GM21737 (cell line): ENCODE measurements around the gene SEMA6A.
"Not testable (repeated sequence)": the region's sequence is repeated elsewhere in the genome, so short reads cannot be mapped to it uniquely, and the experiment has no call there.

Experiments
- ATAC-seq: cut with Tn5 transposase; IDR thresholded peaks from one replicate; pipeline ENCODE4 v1.9.1; 2021; ENCODE audit warnings: mild to moderate bottlenecking, moderate library complexity; ENCODE audit not compliant: unreplicated experiment

The SEMA6A gene

DNA sequence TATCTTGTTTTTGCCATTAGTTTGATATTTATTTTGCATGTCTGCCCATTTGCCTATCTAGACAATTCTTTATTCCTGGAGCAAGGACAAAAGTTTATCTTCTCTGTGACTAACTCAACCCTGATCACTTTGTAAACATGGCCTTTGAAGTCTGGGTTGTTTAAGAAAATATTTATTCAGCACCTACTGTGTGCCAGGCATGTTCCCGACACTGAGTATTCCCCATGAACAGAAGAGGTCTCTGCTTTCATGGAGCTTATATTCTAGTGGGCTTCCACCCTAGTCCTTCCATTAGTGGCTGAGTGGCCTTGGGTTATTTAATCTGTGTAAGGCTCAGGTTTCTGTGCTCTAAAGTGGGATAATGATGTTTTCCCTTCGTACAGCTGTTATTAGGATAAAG, 49.7 kb downstream of the SEMA6A start:
- no peak for ATAC-seq

DNA sequence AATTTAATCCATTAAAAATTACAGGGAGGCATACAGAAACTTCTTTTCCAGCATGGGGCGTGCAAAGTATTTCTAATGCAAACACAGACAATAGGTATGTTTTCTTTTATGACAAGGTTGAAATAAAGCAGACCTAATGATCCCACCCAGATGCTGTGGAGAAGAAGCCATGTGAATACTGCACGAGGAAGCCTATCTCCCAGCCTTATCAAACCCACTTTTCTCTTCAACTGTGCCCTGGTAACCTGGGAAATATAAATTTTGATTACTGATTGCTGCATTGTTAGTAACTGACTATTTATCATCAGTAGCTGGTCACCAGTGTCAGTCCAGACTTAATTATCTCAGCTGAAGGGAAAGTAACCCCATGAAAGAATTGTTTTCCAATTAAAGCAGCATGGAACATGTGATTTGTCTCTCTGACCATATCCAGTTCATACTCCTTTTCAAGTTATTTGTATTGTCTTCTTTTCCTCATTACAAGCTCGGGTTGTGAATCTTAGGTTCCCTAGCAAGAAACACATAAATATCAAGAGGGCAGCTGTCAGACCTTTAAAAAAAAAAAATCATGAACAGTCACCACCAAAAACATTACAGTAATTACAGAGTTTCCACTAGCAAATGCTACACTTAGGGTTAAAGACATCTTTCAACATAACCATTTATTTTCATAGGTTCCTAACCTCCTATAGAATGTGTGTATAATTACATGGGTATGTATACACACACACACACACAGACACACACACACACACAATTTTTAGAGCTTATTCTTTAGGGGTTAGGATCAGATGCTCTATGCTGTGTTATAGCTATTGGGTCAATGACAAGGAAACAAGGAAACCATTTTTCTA, 50.3 kb downstream of the SEMA6A start:
- no peak for ATAC-seq

DNA sequence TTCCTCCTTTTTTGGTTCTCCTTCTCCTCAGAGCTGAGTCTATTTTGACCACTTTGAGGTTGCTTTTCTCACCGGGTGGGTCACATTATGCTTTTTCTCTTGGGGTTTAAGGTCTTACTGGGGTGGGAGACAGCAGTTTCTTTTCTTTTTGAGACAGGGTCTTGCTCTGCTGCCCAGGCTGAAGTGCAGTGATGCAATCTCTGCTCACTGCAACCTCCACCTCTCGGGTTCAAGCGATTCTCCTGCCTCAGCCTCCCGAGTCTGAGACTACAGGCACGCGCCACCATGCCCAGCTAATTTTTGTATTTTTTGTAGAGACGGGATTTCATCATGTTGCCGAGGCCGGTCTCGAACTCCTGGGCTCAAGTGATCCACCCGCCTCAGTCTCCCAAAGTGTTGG, 51.4 kb downstream of the SEMA6A start:
- not testable (repeated sequence) for ATAC-seq

DNA sequence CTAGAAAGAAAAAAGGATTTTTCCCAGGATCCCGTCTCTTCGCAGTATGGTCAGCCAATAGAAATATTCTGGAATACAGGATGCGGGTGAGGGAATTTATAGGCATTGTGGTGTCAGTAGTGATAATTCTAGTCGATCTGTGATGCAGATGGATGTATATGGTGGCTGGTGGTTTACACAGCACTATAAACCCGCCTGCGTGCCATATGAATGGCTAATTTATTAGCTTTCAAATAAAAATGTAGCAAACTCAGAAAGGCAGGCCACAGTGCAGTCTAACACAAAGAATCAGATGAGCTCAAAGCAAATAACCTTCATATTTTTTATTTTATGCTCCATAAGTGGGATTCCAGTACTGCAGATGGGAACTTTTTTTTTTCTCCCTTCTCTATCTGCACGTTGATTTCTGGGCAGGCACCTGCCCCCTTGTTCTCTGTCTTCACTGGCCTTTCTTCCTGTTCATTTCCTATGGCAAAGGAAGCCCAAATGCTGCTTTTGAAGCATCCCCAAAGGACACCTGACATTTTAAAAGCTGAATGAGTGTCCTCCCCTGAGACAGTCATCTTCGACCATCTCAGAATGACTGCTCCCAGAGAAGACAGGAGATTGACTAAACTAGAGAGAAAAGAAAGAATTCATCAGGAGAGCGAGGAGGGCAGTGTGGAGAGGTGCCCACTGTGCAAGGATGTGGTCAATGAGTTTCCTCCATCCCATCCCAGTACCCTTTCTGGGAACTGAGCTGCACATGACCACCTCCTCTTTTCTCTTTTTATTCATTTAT, 52.1 kb downstream of the SEMA6A start:
- ATAC-seq = no peak

DNA sequence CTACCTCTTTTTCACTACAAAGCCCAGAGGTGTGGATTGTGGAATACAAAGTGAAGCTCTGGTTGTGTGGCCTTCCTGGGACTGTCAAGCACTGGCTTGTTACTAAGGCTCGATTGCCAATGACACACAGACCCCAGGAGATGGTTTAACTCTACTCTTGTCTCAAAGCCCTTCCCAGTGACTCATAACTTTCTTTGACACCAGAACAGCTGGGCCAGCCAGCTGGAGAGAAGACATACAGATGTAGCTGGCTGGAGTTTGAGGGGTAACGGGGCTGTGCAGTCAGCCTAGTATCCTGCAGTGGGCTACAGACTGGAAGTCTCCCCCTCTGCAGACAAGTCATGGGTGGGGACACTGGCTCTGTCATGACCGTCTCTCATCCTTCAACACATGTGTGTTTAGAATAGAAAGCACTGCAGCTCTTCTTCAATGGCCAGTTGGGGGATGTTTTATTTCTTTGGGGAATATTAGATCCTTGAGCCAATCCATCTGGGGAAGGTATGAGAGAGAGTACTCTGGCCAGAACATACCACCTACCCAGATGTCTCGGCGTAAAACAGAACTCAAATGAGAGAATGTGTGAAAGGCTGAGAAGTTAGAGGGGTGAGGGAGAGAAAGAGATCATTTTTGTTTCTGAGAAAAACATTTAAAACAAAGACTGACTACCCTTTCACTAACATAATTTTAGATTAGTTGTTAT, 53.3 kb downstream of the SEMA6A start:
- ATAC-seq = no peak

DNA sequence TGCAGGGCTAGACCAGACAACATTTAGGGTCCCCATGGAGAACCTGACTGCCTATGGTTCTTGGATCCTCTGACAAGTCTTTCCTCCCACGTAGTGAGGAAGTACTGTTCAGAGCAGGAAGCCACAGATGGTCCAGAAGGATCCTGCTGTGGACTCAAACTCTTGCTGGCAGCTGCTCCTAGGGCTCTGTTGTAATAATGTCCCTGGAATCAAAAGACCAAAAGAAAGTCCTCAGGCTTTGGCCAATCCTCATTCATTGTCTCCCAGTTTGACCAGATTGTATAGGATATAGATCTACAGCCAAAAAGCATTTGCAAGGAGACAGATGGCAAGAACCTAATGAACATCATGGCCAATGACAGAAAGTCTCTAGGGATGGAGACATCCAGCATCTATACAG, 53.9 kb downstream of the SEMA6A start:
- no peak for ATAC-seq

DNA sequence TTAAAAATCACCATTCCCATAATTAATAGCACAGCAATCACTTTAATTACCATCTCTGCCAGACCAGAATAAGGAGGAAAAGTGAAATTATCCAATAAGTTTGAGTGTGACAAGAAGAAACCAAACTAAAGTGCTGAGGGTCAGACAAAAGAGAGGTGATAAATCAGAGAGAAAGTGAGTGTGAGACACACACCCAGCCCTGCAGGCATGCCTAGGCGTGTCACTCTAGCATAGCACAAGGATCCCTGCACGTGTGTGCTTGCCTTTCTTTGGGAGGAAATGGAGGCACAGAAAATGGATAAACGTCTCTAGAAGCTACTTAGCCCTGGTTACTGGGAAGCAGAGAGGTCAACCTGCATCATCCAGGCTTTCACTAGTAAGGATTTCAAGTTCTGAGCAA, 56.2 kb downstream of the SEMA6A start:
- ATAC-seq = no peak

DNA sequence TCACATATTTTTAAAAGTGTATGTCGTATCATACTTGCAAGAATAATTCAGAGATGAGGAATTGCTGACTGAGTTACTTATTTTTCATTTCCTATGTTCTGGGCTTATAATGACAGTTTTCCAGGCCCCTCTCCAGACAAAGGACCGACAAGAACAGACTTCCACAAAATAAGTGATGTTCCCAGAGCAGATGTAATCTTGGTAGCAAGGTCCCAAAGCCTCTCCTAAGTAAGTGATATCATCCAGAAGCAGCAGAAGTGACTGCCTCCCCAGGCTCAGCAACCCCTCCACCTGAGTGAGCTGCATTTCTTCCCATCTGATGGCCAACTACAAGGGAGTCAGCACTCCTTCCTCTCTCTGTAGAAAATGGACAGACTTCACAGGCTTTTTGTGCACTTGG, 57.1 kb downstream of the SEMA6A start:
- no peak for ATAC-seq

DNA sequence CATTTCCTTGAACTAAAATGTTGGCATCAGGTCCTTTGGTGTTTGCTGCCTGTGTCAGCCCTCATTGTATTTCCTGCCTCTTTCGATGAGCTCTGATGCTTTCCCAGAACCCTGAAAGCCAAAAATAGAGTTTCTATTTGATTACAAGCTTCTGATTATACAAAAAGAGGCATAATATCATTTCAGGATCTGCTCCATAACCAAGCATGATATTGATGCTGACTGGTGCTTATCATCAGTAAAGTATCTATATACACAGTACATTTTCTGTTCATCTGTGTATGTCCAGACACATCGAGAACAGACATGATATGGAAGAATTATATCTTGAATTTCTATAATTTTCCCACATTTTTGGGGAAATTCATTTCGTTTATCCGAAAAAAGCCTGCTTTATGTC, 58.6 kb downstream of the SEMA6A start:
- no peak for ATAC-seq

DNA sequence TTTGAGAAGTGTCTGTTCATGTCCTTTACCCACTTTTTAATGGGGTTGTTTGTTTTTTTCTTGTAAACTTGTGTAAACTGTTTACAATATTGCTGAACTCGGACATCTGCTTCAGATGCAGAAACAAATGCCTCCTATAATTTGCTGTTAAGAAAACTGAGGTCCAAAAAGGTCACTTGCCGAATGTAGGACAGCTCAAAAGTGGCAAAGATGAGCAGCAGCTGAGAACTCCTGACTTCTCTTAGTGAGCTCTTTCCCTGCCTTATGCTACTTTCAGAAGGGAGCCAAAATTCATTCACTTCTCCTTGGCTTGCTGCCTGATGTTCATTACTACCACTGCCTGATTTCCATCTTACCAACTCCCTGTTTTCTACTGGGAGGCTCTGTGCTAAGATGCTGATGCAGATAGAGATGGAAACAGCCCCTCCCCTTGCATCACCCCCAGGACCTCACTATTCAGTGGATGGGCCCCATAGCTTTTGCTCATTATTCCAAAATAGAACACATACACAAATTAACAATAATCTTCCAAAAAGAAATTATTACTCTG, 60.1 kb downstream of the SEMA6A start:
- no peak for ATAC-seq

DNA sequence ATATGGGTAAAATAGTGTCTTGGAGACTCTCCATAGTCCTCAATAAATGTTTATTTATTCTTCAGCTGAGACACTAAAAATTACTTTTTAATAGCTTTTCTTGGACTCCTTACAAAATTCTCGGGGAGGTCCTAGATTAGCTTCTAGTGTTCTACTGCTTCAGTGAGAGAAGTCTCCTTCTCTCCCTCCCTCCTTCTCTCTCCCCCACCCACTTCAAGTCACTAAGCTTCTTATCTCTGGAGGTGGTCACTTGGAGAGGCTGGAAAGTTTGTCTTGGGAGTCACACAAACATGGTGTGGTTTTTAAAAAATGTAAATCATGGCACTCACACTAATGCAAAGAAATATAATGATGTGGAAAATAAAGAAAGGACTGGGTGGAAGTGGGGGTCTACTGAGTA, 64.1 kb downstream of the SEMA6A start:
- ATAC-seq = no peak

DNA sequence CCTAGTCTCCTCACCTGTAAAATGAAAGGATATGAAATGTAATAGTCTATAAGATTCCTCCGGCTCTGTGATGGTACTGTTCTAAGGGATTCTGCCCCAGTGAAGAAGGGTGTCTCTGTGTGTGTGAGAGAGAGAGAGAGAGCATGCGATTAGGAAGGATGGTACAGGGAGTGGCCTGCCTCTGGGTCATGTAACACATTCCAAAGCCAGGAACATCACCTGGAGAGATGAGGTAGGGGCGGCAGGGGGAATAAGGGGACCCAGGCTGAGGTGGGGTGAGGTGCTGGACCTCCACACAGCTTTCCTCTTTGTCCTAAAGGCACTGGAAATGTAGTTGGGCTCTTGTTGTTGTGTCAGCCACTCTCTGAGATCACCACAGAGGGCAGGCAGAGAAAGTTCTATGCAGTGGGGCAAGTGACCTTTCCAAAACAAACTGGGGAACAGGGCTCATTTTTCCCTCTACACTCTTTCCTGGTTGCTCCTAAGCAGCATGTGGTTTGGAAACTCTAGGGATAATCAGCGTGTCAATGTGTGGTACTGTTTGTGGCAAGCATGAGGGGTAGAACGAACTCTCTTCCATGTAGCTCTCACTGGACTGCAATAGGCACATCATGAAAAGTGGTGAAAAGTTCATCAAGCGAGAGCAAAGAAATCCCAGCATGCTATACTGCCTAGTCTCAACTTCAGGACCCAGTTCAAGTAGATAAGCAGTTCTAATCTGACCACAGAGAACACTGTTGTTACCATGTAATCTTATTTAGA, 65.0 kb downstream of the SEMA6A start:
- ATAC-seq = no peak

DNA sequence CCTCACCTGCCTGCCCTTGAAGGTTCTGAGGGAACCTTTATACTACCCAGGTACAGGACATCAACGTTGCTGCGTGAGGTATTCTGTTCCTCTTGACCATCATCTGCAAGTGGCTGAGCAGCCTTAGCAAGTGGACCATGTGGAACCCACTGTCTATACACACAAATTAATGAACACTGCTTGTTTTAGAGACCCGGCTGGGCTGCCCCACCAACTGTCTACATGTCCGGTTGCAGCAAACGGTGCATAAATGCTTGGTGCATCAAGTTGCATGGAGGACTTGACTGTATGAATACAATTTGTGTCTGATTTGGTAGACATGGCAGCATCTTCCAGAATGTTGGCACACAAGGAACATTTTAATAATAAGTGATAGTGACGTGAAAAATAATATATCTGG, 65.8 kb downstream of the SEMA6A start:
- ATAC-seq = no peak

DNA sequence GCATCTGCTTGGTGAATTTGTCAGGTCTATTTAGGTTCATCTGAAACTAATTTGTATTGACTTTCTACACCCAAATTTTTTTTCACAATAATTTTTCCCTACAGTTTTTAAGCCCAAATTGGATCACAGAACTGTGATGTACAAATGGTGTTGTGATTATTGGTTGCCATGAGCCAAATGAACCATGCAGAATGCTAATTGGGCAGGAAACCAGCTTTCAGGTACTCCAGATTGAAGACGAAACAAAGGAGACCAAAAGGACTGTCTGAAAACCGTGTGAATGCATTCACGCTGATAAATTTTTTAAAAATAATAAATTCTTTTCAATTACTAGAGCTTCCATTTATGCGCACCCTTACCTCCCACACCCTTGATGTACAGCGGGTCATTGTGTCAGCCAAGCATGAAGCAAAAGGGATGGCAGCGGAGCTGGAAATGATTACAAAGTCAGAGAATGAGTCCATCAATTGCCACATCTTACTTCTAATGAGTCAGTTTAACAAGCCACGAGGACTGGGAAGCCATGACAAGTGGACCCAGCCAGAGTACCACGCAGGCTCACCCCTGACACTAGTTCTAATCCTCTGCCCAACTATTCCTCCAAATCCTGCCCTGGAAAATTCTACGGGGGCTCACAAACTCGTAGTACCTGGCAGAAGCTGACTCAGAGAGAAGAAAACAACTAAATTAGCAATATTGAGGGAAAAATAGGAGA, 66.5 kb downstream of the SEMA6A start:
- ATAC-seq = no peak

DNA sequence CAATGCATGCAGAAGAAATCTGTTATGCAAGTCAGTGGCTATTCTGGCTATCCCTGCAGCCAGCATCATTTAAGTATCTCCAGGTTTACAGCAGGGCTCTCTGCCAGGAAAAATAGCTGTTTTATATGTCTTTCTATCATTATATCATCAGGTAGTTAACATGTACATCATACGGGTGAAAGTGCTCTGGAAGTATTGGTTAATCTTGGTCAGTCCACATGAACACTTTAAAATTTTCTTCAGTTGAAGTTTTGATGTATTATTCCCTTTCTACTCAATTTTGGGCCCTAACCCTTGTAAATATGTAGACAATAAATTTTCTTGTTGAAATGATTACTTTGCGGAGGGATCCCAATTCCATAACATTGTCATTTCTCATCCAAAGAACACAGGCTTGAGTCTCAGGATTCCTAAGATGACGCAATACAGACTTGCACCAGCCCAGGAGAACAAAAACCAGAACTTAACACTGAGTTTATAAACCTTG, 67.5 kb downstream of the SEMA6A start:
- ATAC-seq = no peak

DNA sequence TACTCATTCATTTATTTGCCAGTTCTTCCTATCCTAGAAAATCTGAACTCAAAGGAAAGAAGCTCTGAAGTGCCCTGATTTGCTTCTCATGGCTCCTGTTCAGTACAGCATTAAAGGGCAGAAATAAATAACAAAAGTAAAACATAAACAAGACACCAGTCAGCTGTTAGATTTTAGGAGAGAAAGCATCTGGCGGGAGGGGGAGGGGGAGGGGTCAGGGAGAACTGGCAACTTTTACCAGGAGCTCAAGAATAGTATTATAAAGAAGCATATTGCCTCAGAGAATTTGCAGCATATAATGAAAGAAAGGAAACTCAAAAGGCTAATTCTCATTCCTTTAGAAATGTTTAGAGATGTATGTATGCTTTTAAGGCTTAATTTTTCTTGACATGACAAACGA, 68.1 kb downstream of the SEMA6A start:
- no peak for ATAC-seq

DNA sequence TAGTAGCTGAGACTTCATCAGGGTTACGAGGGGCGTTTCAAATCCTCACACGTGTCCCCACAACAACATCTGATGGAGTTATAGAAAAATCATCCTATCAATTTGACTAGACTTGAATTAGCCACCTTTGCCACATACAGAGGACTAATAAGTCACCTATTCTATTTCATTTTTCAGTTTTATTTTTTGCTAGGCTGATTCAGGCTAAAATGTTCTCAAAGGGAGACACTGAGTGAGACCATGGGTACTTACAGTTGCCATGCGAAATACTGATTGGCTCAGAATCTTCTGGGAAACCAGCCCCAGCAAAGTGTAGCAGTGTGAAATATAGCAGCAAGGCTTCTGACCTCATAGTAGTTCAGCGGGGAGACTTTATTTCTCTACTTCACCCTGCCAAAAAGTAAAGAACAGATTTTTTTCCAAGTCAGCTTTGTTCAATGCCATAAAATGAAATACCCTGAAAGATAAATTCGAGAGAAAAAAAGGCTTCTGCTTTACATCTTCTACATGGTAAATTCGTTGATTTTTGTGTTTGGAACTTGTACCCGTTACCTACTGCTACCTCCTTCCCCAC, 69.9 kb downstream of the SEMA6A start:
- ATAC-seq = no peak

DNA sequence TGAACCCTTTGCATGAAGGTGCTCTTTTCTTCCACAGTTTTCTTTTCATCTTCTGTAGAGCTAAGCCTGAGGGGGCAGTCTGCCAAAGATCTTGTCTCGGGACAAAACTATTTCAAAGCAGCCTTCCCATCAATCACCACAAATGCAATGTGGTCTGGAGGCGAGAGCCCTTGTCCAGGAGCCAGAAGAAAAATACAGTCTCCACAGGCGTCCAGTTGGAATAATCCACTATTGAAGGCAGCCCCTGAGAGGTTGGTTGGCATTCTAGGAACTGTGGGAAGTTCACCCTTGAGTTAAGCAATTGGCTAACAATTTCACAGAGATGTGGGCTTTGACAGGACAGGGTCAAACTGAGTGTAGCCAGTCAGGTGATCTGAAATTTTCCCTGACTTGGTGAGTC, 72.0 kb downstream of the SEMA6A start:
- no peak for ATAC-seq

DNA sequence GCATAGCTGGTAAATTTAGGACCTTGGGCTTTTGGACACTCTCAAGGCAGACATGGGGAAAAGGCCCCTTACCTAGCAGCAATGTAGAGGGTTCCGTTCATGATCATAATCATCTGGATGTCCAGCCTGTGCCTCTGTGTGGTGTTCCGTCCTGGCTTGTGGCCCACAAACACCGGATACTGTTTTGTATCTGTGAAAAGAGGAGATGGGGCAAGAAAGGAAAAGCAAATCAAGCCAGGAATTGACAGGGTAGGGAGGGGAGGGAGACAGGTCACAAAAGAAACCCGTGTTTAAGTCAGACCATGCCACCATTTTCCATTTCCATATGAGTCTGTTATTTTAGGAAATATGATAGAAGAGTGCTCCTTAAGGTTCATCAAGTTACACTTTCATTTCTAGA, 72.5 kb downstream of the SEMA6A start:
- ATAC-seq = no peak
